Measurements from ENCODE around the gene CHFR. TPM values are rescaled to one million over a fixed set of nuclear protein-coding genes. Genes with fewer than 3 reads are reported as not detected.

CHFR gene
- total and polyA plus RNA-seq, 4 donors, result 7.0 to 23.4 (median 14.6) TPM

DNA sequence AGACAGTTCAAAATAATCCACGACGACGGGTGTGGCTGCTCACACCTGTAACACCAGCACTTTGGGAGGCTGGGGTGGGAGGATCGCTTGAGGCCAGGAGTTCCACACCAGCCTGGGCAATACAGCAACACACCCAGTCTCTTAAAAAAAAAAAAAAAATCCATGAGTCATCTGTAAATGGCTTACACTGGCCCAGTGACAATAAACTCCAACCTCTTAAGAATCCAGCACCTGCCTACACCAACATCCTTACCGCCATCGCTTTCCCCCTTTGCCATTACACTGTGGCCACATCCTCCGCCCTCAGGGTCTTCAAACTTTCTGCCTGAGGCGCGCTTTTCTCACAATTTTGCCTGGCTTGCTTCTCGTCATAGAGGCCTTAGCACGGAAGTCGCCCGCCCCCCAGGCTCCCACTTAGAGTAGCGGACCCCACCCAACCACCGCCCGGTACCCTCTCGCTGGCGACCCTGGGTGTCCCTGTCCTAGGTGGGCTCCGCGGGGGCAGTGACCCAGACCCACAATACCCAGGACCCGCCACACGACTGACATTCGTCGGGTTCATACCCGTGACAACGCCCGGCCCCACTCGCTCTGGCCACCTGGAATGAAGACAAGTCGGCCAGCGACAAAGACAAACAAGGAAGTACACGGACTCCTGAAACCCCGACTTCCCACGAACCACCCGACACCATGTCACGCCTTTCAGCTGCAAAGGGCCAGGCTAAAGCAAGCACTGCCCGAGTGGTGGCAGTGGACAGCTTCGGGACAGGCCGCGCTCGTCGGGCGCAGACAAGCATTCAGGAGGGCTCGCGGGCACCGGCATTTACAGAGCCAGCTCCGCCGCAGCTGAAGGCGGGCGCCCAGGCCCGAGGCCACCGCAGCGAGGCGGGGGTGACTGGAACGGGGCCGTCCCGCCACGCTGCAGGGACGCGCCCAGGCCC is 59.4 kb downstream of the CHFR start:
- no peaks in the 10 kb centered on the region for H3K9me3 ChIP-seq (ENCODE audit: control insufficient read depth in 4 of 4, low read length in 3 of 4)
- H3K36me3 ChIP-seq (ENCODE audit: control insufficient read depth in 4 of 4, insufficient read depth in 3 of 4, low read depth in 1 of 4, low read length in 3 of 4), result peaks cover 0 to 25% (median 12%) of the 10 kb centered on the region in 4 donors
- peaks cover 3 to 20% (median 14%) of the 10 kb centered on the region in 4 donors for H3K4me1 ChIP-seq (ENCODE audit: control insufficient read depth in 4 of 4, insufficient read depth in 4 of 4, low read length in 3 of 4)
- H3K27me3 ChIP-seq (ENCODE audit: control insufficient read depth in 4 of 4, insufficient read depth in 4 of 4, low read length in 3 of 4), result no peaks in the 10 kb centered on the region
- WGBS, result 9% methylated on average over 59 of the region's 59 CpGs
- TF ChIP-seq FOXA1 (IDR thresholded peaks at IDR 0.05), result no peak
- TF ChIP-seq MAX (IDR thresholded peaks at IDR 0.05), result no peak
- no peak for TF ChIP-seq FOXA2 (IDR thresholded peaks at IDR 0.05)
- no peak for TF ChIP-seq GABPA (IDR thresholded peaks at IDR 0.05 in 1 of 2, conservative IDR thresholded peaks at IDR 0.05 in 1 of 2)
- no peak for TF ChIP-seq HNF4G (IDR thresholded peaks at IDR 0.05)
- H3K9ac ChIP-seq (ENCODE audit: low read depth in 1 of 2, low read length in 2 of 2), result peak overlapping the region in 1 of 2 donors; percentile 84
- H3K27ac ChIP-seq (ENCODE audit: low read depth in 1 of 2, low read length in 2 of 2), result peak overlapping the region; percentile 97 to 98
- DNase-seq (ENCODE audit: low spot score), result peak; percentile 50
- peak overlapping the region; percentile 91 to 98 (median 94) for H3K4me3 ChIP-seq (ENCODE audit: low read depth in 1 of 3, low read length in 3 of 3)

GRCh38 chr12:132825861-132826260 is 61.5 kb downstream of the CHFR start:
- H3K9ac ChIP-seq (ENCODE audit: low read depth in 1 of 2, low read length in 2 of 2), result no peak overlapping the region
- 96% methylated on average over 16 of the region's 16 CpGs for WGBS
- H3K27ac ChIP-seq (ENCODE audit: low read depth in 1 of 2, low read length in 2 of 2), result no peak overlapping the region
- H3K27me3 ChIP-seq (ENCODE audit: control insufficient read depth in 4 of 4, insufficient read depth in 4 of 4, low read length in 3 of 4), result no peaks in the 10 kb centered on the region
- no peak for DNase-seq (ENCODE audit: low spot score)
- peaks cover 2 to 34% (median 15%) of the 10 kb centered on the region in 4 donors for H3K36me3 ChIP-seq (ENCODE audit: control insufficient read depth in 4 of 4, insufficient read depth in 3 of 4, low read depth in 1 of 4, low read length in 3 of 4)
- peaks cover 3 to 20% (median 14%) of the 10 kb centered on the region in 4 donors for H3K4me1 ChIP-seq (ENCODE audit: control insufficient read depth in 4 of 4, insufficient read depth in 4 of 4, low read length in 3 of 4)
- H3K9me3 ChIP-seq (ENCODE audit: control insufficient read depth in 4 of 4, low read length in 3 of 4), result no peaks in the 10 kb centered on the region
- no peak overlapping the region for H3K4me3 ChIP-seq (ENCODE audit: low read depth in 1 of 3, low read length in 3 of 3)
- TF ChIP-seq GABPA (IDR thresholded peaks at IDR 0.05 in 1 of 2, conservative IDR thresholded peaks at IDR 0.05 in 1 of 2) (no peak), RAD21 (IDR thresholded peaks at IDR 0.05) (no peak), SP1 (IDR thresholded peaks at IDR 0.05) (no peak), FOXA2 (IDR thresholded peaks at IDR 0.05) (no peak), HNF4A (conservative IDR thresholded peaks at IDR 0.05) (no peak), FOXA1 (IDR thresholded peaks at IDR 0.05) (no peak), JUND (IDR thresholded peaks at IDR 0.05) (no peak), MAX (IDR thresholded peaks at IDR 0.05) (no peak), YY1 (IDR thresholded peaks at IDR 0.05) (no peak), NR2F2 (IDR thresholded peaks at IDR 0.05) (no peak), HNF4G (IDR thresholded peaks at IDR 0.05) (no peak)
- TF ChIP-seq, protein P1, sequence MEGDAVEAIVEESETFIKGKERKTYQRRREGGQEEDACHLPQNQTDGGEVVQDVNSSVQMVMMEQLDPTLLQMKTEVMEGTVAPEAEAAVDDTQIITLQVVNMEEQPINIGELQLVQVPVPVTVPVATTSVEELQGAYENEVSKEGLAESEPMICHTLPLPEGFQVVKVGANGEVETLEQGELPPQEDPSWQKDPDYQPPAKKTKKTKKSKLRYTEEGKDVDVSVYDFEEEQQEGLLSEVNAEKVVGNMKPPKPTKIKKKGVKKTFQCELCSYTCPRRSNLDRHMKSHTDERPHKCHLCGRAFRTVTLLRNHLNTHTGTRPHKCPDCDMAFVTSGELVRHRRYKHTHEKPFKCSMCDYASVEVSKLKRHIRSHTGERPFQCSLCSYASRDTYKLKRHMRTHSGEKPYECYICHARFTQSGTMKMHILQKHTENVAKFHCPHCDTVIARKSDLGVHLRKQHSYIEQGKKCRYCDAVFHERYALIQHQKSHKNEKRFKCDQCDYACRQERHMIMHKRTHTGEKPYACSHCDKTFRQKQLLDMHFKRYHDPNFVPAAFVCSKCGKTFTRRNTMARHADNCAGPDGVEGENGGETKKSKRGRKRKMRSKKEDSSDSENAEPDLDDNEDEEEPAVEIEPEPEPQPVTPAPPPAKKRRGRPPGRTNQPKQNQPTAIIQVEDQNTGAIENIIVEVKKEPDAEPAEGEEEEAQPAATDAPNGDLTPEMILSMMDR (IDR thresholded peaks at IDR 0.05; ENCODE audit: low read depth, low read length, missing input control), result no peak
- TF ChIP-seq, protein P2, sequence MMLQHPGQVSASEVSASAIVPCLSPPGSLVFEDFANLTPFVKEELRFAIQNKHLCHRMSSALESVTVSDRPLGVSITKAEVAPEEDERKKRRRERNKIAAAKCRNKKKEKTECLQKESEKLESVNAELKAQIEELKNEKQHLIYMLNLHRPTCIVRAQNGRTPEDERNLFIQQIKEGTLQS (IDR thresholded peaks at IDR 0.05), result no peak

GRCh38 chr12:132825089-132825488 is 62.3 kb downstream of the CHFR start:
- no peak overlapping the region for H3K4me3 ChIP-seq (ENCODE audit: low read depth in 1 of 3, low read length in 3 of 3)
- H3K4me1 ChIP-seq (ENCODE audit: control insufficient read depth in 4 of 4, insufficient read depth in 4 of 4, low read length in 3 of 4), result peaks cover 3 to 20% (median 14%) of the 10 kb centered on the region in 4 donors
- H3K9me3 ChIP-seq (ENCODE audit: control insufficient read depth in 4 of 4, low read length in 3 of 4), result no peaks in the 10 kb centered on the region
- no peak for TF ChIP-seq JUND (IDR thresholded peaks at IDR 0.05)
- TF ChIP-seq NR2F2 (IDR thresholded peaks at IDR 0.05), result no peak
- no peak for TF ChIP-seq FOXA1 (IDR thresholded peaks at IDR 0.05)
- TF ChIP-seq SP1 (IDR thresholded peaks at IDR 0.05), result no peak
- no peak for TF ChIP-seq ZBTB33 (IDR thresholded peaks at IDR 0.05)
- TF ChIP-seq RAD21 (IDR thresholded peaks at IDR 0.05), result no peak
- no peak for TF ChIP-seq HNF4G (IDR thresholded peaks at IDR 0.05)
- no peak for TF ChIP-seq TAF1 (conservative IDR thresholded peaks at IDR 0.05)
- TF ChIP-seq MAX (IDR thresholded peaks at IDR 0.05), result no peak
- no peak for TF ChIP-seq FOXA2 (IDR thresholded peaks at IDR 0.05)
- TF ChIP-seq HNF4A (conservative IDR thresholded peaks at IDR 0.05), result no peak
- TF ChIP-seq RXRA (IDR thresholded peaks at IDR 0.05), result no peak
- no peaks in the 10 kb centered on the region for H3K27me3 ChIP-seq (ENCODE audit: control insufficient read depth in 4 of 4, insufficient read depth in 4 of 4, low read length in 3 of 4)
- no peak for DNase-seq (ENCODE audit: low spot score)
- 95% methylated on average over 18 of the region's 18 CpGs for WGBS
- H3K36me3 ChIP-seq (ENCODE audit: control insufficient read depth in 4 of 4, insufficient read depth in 3 of 4, low read depth in 1 of 4, low read length in 3 of 4), result peaks cover 2 to 40% (median 21%) of the 10 kb centered on the region in 4 donors
- H3K9ac ChIP-seq (ENCODE audit: low read depth in 1 of 2, low read length in 2 of 2), result no peak overlapping the region
- no peak overlapping the region for H3K27ac ChIP-seq (ENCODE audit: low read depth in 1 of 2, low read length in 2 of 2)
